DND-41 (cell line): ENCODE measurements around the gene COL13A1.

Source experiments
- EZH2 ChIP-seq: IDR thresholded peaks from 3 replicates; pipeline ENCODE4 v1.6.1; 2012; ENCODE audit warnings: borderline replicate concordance, low read depth, mild to moderate bottlenecking, moderate library complexity, low read length, inconsistent platforms; ENCODE audit not compliant: severe bottlenecking
- TF ChIP-seq, protein P1 (sequence below): IDR thresholded peaks from 2 replicates; pipeline ENCODE4 v1.5.1; 2012; ENCODE audit warnings: borderline replicate concordance, low read length, moderate library complexity, mild to moderate bottlenecking; ENCODE audit not compliant: poor library complexity, severe bottlenecking; ENCODE audit errors: extremely low read depth

DNA sequence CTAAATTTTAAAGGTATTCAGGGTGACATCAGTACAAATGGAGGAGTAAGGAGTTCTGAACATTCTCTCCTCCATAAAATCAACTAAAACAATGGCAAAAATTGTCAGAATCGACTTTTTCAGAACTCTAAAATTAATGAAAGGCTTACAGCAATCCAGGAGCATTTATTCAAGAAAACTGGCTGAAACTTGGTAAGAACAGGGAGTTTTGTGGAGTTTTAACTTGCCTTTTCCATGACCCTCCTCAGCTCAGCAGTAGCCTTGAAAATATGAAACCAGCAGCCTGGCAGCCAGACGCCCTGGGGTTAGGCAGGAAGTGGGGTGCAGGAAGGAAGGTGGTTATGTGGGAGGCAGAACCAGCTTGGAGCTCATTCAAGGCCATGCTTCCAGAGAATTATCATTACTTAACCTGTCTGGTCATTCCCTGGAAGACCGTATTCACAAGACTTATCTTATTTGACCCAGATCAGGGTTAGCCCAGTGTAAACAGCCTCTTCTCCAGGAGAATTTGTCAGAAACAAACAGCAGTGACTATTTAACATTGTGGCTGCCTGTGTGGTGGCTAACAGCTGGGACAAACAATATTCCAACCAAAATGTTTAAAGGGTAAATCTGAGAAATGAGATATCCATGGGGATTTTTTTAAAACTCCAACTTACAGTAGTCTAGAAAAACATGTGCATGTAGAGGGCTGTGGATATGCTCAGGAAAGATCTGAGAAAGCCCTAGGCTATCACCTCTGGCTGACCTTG is 175.3 kb downstream of the COL13A1 start:
- TF ChIP-seq, protein P1, sequence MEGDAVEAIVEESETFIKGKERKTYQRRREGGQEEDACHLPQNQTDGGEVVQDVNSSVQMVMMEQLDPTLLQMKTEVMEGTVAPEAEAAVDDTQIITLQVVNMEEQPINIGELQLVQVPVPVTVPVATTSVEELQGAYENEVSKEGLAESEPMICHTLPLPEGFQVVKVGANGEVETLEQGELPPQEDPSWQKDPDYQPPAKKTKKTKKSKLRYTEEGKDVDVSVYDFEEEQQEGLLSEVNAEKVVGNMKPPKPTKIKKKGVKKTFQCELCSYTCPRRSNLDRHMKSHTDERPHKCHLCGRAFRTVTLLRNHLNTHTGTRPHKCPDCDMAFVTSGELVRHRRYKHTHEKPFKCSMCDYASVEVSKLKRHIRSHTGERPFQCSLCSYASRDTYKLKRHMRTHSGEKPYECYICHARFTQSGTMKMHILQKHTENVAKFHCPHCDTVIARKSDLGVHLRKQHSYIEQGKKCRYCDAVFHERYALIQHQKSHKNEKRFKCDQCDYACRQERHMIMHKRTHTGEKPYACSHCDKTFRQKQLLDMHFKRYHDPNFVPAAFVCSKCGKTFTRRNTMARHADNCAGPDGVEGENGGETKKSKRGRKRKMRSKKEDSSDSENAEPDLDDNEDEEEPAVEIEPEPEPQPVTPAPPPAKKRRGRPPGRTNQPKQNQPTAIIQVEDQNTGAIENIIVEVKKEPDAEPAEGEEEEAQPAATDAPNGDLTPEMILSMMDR, result no peak
- no peak for TF ChIP-seq EZH2
